ENCODE measurements around the gene MPRIP.
"Not testable (repeated sequence)": the region's sequence is repeated elsewhere in the genome, so short reads cannot be mapped to it uniquely, and the experiment has no call there.

GRCh38 chr17:17136221-17136620 is 94.0 kb downstream of the MPRIP start:
- TF ChIP-seq CTCF, POLR2A (IDR thresholded peaks at IDR 0.05): not testable (repeated sequence)

Measured in body of pancreas (tissue), 4 donors.